GM12878 (cell line): ENCODE data around the gene SYNPO. TPM values are rescaled to one million over a fixed set of nuclear protein-coding genes. Genes with fewer than 3 reads are reported as not detected.

Experiments used
- ATAC-seq: fragments of 200-7000 bp; cut with Tn5 transposase; 3 replicates; pipeline ENCODE4 v1.9.1; 2020; ENCODE audit warnings: mild to moderate bottlenecking, moderate library complexity
- BruUV-seq: library from RNA; stranded (reverse); fragments of 400-500 nt; replicated peaks from 2 replicates; lab custom pipeline; 2021; lab: Mats Ljungman, UMichigan
- CTCF ChIA-PET: fragments of 300-600 bp; sonication (Branson Sonifier 250); formaldehyde crosslinking; extraction: SDS; loops from one replicate; lab custom pipeline; 2021; ENCODE audit warnings: inconsistent platforms; lab: Yijun Ruan, JAX
- POLR2A ChIA-PET: fragments of 350-600 bp; formaldehyde crosslinking; extraction: SDS; loops from one replicate; lab custom pipeline; 2021; ENCODE audit warnings: inconsistent platforms; lab: Charles Lee
- RAD21 ChIA-PET: fragments of 300-600 bp; sonication (Branson Sonifier 250); formaldehyde crosslinking; loops from one replicate; lab custom pipeline; 2023; ENCODE audit warnings: antibody characterized with exemption; ENCODE audit not compliant: unreplicated experiment; lab: Charles Lee
- SMC1A ChIA-PET: fragments of 300-600 bp; sonication (Branson Sonifier 250); formaldehyde crosslinking; loops from one replicate; lab custom pipeline; 2023; ENCODE audit not compliant: unreplicated experiment, uncharacterized antibody; lab: Charles Lee
- DNase-seq: peaks from one replicate; pipeline ENCODE4 v3.0.0-alpha.2; 2011; ENCODE audit warnings: low read depth, low spot score
- FAIRE-seq: peaks from 3 replicates; lab custom pipeline; 2011; peaks lifted over from hg19 to GRCh38; lab: Jason Lieb, UNC
- H2AFZ ChIP-seq: 2 replicates; pipeline ENCODE4 v1.6.0; 2011; ENCODE audit warnings: low read depth, low read length, control low read depth; ENCODE audit not compliant: control insufficient read depth
- H3K27ac ChIP-seq: 2 replicates; pipeline ENCODE4 v1.5.1; 2011; ENCODE audit warnings: control low read depth; ENCODE audit not compliant: control insufficient read depth, insufficient read depth
- H3K27me3 ChIP-seq, 2 experiments: replicated peaks in 1 of 2; 2 replicates each; pipeline versions ENCODE4 v1.6.0 to v1.6.1; 2011; ENCODE audit warnings: low read length in 1 of 2; ENCODE audit not compliant: control insufficient read depth in 2 of 2, insufficient read depth in 2 of 2
- H3K36me3 ChIP-seq, 2 experiments: 2 replicates each; pipeline ENCODE4 v1.5.1; 2011; ENCODE audit warnings: low read length in 1 of 2; ENCODE audit not compliant: control insufficient read depth in 2 of 2, insufficient read depth in 2 of 2
- H3K4me1 ChIP-seq: 2 replicates; pipeline ENCODE4 v1.6.1; 2011; ENCODE audit warnings: mild to moderate bottlenecking, low read length, moderate library complexity, mixed read lengths; ENCODE audit not compliant: control insufficient read depth, insufficient read depth
- H3K4me2 ChIP-seq: 2 replicates; pipeline ENCODE4 v1.6.0; 2011; ENCODE audit warnings: control low read depth; ENCODE audit not compliant: control insufficient read depth, insufficient read depth
- H3K4me3 ChIP-seq: fragments of 200-600 bp; sonication (generic); 2 replicates; pipeline ENCODE4 v1.5.1; 2016
- H3K79me2 ChIP-seq: 2 replicates; pipeline ENCODE4 v1.6.0; 2011; ENCODE audit warnings: low read length; ENCODE audit not compliant: control insufficient read depth, insufficient read depth
- H3K9ac ChIP-seq: 2 replicates; pipeline ENCODE4 v1.8.0; 2011; ENCODE audit warnings: low read length, control low read depth, mixed read lengths; ENCODE audit not compliant: control insufficient read depth, insufficient read depth
- H3K9me3 ChIP-seq: replicated peaks from 3 replicates; pipeline ENCODE4 v1.5.1; 2011; ENCODE audit warnings: mild to moderate bottlenecking, low read length; ENCODE audit not compliant: control insufficient read depth, insufficient read depth
- H4K20me1 ChIP-seq: 2 replicates; pipeline ENCODE4 v1.6.0; 2011; ENCODE audit not compliant: control insufficient read depth, insufficient read depth
- BMI1 ChIP-seq: fragments of 450-650 bp; IDR thresholded peaks from 2 replicates; pipeline ENCODE4 v1.6.1; 2016; ENCODE audit warnings: mild to moderate bottlenecking, moderate library complexity, borderline replicate concordance
- CBX5 ChIP-seq: sonication (generic); IDR thresholded peaks from 2 replicates; pipeline ENCODE4 v1.6.1; 2016; ENCODE audit warnings: low read depth, moderate library complexity, mild to moderate bottlenecking, inconsistent platforms
- CHD1 ChIP-seq: IDR thresholded peaks from 2 replicates; pipeline ENCODE4 v1.6.1; 2012; ENCODE audit warnings: low read depth, low read length, improper control_type of control experiment
- CREM ChIP-seq: IDR thresholded peaks from 2 replicates; pipeline ENCODE4 v1.6.1; 2014; ENCODE audit warnings: antibody characterized with exemption, low read depth
- EGR1 ChIP-seq, 2 experiments: IDR thresholded peaks; 1 replicate in 1 of 2; 2 replicates in 1 of 2; pipeline ENCODE4 v1.6.1; 2011 to 2012; ENCODE audit warnings: low read depth in 2 of 2, low read length in 2 of 2, borderline replicate concordance in 1 of 2, mild to moderate bottlenecking in 1 of 2, moderate library complexity in 1 of 2
- FOXK2 ChIP-seq: fragments of 450-650 bp; IDR thresholded peaks from 2 replicates; pipeline ENCODE4 v1.6.1; 2017; ENCODE audit warnings: mild to moderate bottlenecking, moderate library complexity
- HDAC6 ChIP-seq: fragments of 200-600 bp; sonication (generic); IDR thresholded peaks from one replicate; pipeline ENCODE4 v1.8.0; 2017; ENCODE audit warnings: antibody characterized with exemption; ENCODE audit not compliant: unreplicated experiment
- JUNB ChIP-seq: IDR thresholded peaks from 2 replicates; pipeline ENCODE4 v1.6.1; 2016; ENCODE audit warnings: antibody characterized with exemption, mild to moderate bottlenecking
- MEF2A ChIP-seq: IDR thresholded peaks from 2 replicates; pipeline ENCODE4 v1.6.1; 2011; ENCODE audit warnings: low read depth, mild to moderate bottlenecking, low read length, moderate library complexity; ENCODE audit not compliant: insufficient read depth
- NFYA ChIP-seq: IDR thresholded peaks from 2 replicates; pipeline ENCODE4 v1.6.1; 2011; ENCODE audit warnings: low read depth, mild to moderate bottlenecking, low read length, improper control_type of control experiment, borderline replicate concordance
- NR2F1 ChIP-seq: fragments of 450-650 bp; conservative IDR thresholded peaks from 2 replicates; pipeline ENCODE4 v1.6.1; 2017; ENCODE audit warnings: mild to moderate bottlenecking
- POLR2AphosphoS5 ChIP-seq: IDR thresholded peaks from 2 replicates; pipeline ENCODE4 v1.6.1; 2011; ENCODE audit warnings: mild to moderate bottlenecking, low read length, inconsistent platforms
- RFX5 ChIP-seq: IDR thresholded peaks from 2 replicates; pipeline ENCODE4 v1.6.1; 2011; ENCODE audit warnings: low read depth, low read length, improper control_type of control experiment
- SMARCA5 ChIP-seq: fragments of 450-650 bp; IDR thresholded peaks from 2 replicates; pipeline ENCODE4 v1.6.1; 2017; ENCODE audit warnings: mild to moderate bottlenecking
- SPI1 ChIP-seq: IDR thresholded peaks from 2 replicates; pipeline ENCODE4 v1.6.1; 2011; ENCODE audit warnings: low read depth, mild to moderate bottlenecking, low read length, moderate library complexity, borderline replicate concordance; ENCODE audit not compliant: insufficient read depth
- STAT3 ChIP-seq: IDR thresholded peaks from 2 replicates; pipeline ENCODE4 v1.6.1; 2011; ENCODE audit warnings: low read depth, low read length, improper control_type of control experiment
- TARDBP ChIP-seq: IDR thresholded peaks from 2 replicates; pipeline ENCODE4 v1.6.1; 2016; ENCODE audit warnings: borderline replicate concordance
- TCF7 ChIP-seq: IDR thresholded peaks from 2 replicates; pipeline ENCODE4 v1.6.1; 2014; ENCODE audit warnings: antibody characterized with exemption, borderline replicate concordance
- ZZZ3 ChIP-seq: IDR thresholded peaks from 2 replicates; pipeline ENCODE4 v1.6.1; 2011; ENCODE audit warnings: low read depth; ENCODE audit not compliant: control insufficient read depth, insufficient read length
- WGBS: methylation state at CpG from one replicate; pipeline ENCODE4 v1.1.6; 2016; ENCODE audit warnings: low lambda C conversion rate; ENCODE audit not compliant: insufficient replicate concordance, insufficient coverage; ENCODE audit errors: missing lambda C conversion rate; 5-methylcytosine and 5-hydroxymethylcytosine counted together
- in situ Hi-C: fragments of 300-500 bp; cut with MboI; formaldehyde crosslinking; loops from 9 replicates; pipeline ENCODE4 v1.14.3; 2018; ENCODE audit warnings: mixed read lengths
- intact Hi-C: fragments of 100-400 bp; cut with micrococcal nuclease; formaldehyde crosslinking; loops from one replicate; pipeline ENCODE4 v1.14.2; 2022; ENCODE audit not compliant: unreplicated experiment
- polyA plus RNA-seq, 11 experiments: library from polyadenylated mRNA; depleted of rRNA in 4 of 11; unstranded in 6 of 11; stranded (reverse) in 5 of 11; fragments of >200 nt; fragmentation: Nextera tagmentation in 4 of 11; fragmentation: Illumina TruSeq in 1 of 11; extraction: Ambion mirVana in 4 of 11; extraction: Trizol in 1 of 11; gene quantifications; 1 replicate in 1 of 11; 2 replicates in 10 of 11; pipeline versions ENCODE4 v1.2.1 to v1.2.3, GENCODE V29; 2011 to 2016; ENCODE audit warnings: inconsistent platforms in 2 of 11, missing spikeins in 2 of 11, low read depth in 1 of 11
- total RNA-seq, 4 experiments: library from RNA; depleted of rRNA in 3 of 4; stranded (reverse); fragments of >200 nt in 3 of 4; fragmentation: Illumina TruSeq in 1 of 4; extraction: Trizol in 1 of 4; gene quantifications; 2 replicates each; pipeline versions ENCODE4 v1.2.1 to v1.2.3, GENCODE V29; 2013 to 2021
- TF ChIP-seq, protein P1 (sequence below): fragments of 450-650 bp; IDR thresholded peaks from 2 replicates; pipeline ENCODE4 v1.6.1; 2018; ENCODE audit warnings: borderline replicate concordance, mild to moderate bottlenecking; ENCODE audit not compliant: partially characterized antibody

Gene SYNPO
- total and polyA plus RNA-seq, 10 of the 15 experiments (the other 5 are each of a cell fraction or from before 2014, with no cell fraction given): 0.77 to 21.0 (median 3.9) TPM

DNA sequence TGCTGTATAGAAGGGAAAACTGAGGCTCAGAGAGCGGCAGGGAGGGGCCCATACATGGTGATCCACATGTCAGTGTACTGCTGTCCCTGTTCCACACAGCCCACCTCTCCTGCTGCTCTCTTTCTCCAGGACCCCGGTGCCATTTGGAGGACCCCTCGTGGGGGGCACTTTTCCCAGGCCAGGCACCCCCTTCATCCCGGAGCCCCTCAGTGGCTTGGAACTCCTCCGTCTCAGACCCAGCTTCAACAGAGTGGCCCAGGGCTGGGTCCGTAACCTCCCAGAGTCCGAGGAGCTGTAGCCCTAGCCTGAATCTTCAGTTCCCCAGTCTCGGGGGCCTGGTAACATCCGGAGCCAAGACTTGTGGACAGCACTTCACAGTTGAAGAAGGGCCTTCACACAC is 36.1 kb downstream of the SYNPO start:
- H3K27me3 ChIP-seq: peaks cover 0 to 5% of the 10 kb centered on the region in 2 experiments; a peak in 1 of 4 replicates
- in situ Hi-C loops (no loop called here), intact Hi-C loops (no loop called here)
- no peaks in the 10 kb centered on the region for H3K36me3 ChIP-seq
- H4K20me1 ChIP-seq: no peaks in the 10 kb centered on the region
- H3K4me3 ChIP-seq: no peak overlapping the region
- RAD21 ChIA-PET: interaction anchor here (0.7 kb wide), 1 partner anchor 430 kb away, joined by 4 read pairs; no protein-coding TSS in a partner anchor
- H3K9me3 ChIP-seq: no peaks in the 10 kb centered on the region
- no peak overlapping the region for H3K4me2 ChIP-seq
- no peak for DNase-seq
- no peak for FAIRE-seq
- POLR2A ChIA-PET: no interaction called here
- TF ChIP-seq POLR2AphosphoS5 (no peak), SPI1 (no peak), STAT3 (no peak), SMARCA5 (no peak), TARDBP (no peak), HDAC6 (no peak), CBX5 (no peak), NR2F1 (no peak), FOXK2 (no peak), NFYA (no peak), EGR1 (IDR thresholded peaks at IDR 0.05; ENCODE audit: borderline replicate concordance in 1 of 2, low read depth in 2 of 2, low read length in 2 of 2) (no peak), MEF2A (no peak), JUNB (no peak), BMI1 (no peak), ZZZ3 (no peak), RFX5 (no peak), CREM (no peak), CHD1 (no peak), TCF7 (no peak)
- TF ChIP-seq, protein P1, sequence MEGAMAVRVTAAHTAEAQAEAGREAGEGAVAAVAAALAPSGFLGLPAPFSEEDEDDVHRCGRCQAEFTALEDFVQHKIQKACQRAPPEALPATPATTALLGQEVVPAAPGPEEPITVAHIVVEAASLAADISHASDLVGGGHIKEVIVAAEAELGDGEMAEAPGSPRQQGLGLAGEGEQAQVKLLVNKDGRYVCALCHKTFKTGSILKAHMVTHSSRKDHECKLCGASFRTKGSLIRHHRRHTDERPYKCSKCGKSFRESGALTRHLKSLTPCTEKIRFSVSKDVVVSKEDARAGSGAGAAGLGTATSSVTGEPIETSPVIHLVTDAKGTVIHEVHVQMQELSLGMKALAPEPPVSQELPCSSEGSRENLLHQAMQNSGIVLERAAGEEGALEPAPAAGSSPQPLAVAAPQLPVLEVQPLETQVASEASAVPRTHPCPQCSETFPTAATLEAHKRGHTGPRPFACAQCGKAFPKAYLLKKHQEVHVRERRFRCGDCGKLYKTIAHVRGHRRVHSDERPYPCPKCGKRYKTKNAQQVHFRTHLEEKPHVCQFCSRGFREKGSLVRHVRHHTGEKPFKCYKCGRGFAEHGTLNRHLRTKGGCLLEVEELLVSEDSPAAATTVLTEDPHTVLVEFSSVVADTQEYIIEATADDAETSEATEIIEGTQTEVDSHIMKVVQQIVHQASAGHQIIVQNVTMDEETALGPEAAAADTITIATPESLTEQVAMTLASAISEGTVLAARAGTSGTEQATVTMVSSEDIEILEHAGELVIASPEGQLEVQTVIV: no peak
- no peaks in the 10 kb centered on the region for H3K4me1 ChIP-seq
- 72% methylated on average over 9 of the region's 9 CpGs for WGBS
- H3K79me2 ChIP-seq: no peaks in the 10 kb centered on the region
- H3K27ac ChIP-seq: no peak overlapping the region
- no TSS peak for BruUV-seq
- H2AFZ ChIP-seq: no peak overlapping the region
- H3K9ac ChIP-seq: no peak overlapping the region
- CTCF ChIA-PET: no interaction called here
- SMC1A ChIA-PET: no interaction called here
- no peak for ATAC-seq
